Nephron progenitor cell (in vitro differentiated cells): Measurements from ENCODE around the gene TLX3.
A peak's percentile ranks its signal among the peaks of the same experiment; 100 is the strongest.

Experiments
- DNase-seq: peaks from one replicate; pipeline ENCODE4 v3.0.0; 2021
- H3K27ac Mint-ChIP-seq: 2 replicates; pipeline ENCODE4 v1.8.0; 2021; ENCODE audit warnings: mild to moderate bottlenecking, moderate library complexity, mixed read lengths
- H3K27me3 Mint-ChIP-seq: 2 replicates; pipeline ENCODE4 v1.8.0; 2021; ENCODE audit warnings: mild to moderate bottlenecking, low read depth, mixed read lengths; ENCODE audit not compliant: poor library complexity
- H3K36me3 Mint-ChIP-seq: 2 replicates; pipeline ENCODE4 v1.8.0; 2021; ENCODE audit warnings: low read depth, mixed read lengths
- H3K4me1 Mint-ChIP-seq: 2 replicates; pipeline ENCODE4 v1.8.0; 2021; ENCODE audit warnings: mixed read lengths
- H3K4me3 Mint-ChIP-seq: 2 replicates; pipeline ENCODE4 v1.8.0; 2021; ENCODE audit warnings: mild to moderate bottlenecking, moderate library complexity, mixed read lengths
- H3K9me3 Mint-ChIP-seq: 2 replicates; pipeline ENCODE4 v1.8.0; 2021; ENCODE audit warnings: mild to moderate bottlenecking, moderate library complexity, mixed read lengths
- TF ChIP-seq, protein P1 (sequence below): fragments of 200-600 bp; sonication (generic); IDR thresholded peaks from 2 replicates; pipeline ENCODE4 v1.5.0; 2021; ENCODE audit warnings: antibody characterized with exemption

Gene TLX3

DNA sequence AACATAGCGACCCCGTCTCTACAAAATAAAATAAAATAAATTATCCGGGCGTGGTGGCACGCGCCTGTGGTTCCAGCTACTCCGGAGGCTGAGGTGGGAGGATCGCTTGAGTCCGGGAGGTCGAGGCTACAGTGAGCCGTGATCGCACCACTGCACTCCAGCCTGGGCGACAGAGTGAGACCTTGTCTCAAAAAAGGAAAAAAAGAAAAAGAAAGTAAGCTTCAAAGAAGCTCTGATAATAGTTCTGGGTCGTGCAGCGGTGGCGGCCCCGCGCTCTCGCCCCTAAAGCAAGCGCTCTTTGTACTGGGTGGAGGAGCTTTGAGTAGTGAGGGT lies 6.8 kb downstream of the TLX3 start:
- peaks cover 98% of the 10 kb centered on the region for H3K27me3 Mint-ChIP-seq

DNA sequence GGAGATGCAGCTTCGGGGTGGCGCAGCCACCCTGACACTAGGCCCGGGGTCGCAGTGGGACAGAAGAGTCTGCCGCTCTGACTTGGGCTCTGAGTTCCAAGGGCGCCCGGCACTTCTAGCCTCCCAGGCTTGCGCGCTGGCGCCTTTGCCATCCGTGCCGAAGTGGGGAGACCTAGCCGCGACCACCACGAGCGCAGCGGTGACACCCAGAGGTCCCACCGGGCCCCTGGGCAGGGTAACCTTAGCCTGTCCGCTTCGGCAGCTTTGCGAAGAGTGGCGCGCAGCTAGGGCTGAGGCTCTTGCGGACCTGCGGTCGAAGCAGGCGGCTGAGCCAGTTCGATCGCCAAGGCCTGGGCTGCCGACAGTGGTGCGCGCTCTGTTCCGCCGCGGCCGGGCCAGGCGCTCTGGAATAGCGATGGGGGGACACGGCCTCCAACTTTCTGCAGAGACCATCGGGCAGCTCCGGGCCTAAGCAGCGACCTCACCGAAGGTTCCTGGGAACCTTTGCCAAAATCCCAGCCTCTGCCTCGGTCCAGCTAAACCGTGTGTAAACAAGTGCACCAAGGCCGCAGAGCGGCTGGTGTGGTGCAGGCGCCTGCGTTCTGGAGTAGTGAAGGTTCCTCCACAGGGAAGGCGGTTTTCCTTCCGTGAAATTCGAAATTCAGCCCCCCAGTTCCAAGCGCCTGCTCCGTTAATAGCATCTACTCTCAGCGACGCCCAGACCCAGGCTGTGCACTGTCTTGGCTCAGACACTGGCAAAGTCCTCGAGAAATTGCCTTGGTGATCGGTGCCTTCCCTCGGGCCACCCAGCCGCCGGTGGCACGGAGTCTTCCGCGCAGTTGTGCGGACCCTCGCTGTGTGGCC lies 7.4 kb downstream of the TLX3 start:
- TF ChIP-seq, protein P1, sequence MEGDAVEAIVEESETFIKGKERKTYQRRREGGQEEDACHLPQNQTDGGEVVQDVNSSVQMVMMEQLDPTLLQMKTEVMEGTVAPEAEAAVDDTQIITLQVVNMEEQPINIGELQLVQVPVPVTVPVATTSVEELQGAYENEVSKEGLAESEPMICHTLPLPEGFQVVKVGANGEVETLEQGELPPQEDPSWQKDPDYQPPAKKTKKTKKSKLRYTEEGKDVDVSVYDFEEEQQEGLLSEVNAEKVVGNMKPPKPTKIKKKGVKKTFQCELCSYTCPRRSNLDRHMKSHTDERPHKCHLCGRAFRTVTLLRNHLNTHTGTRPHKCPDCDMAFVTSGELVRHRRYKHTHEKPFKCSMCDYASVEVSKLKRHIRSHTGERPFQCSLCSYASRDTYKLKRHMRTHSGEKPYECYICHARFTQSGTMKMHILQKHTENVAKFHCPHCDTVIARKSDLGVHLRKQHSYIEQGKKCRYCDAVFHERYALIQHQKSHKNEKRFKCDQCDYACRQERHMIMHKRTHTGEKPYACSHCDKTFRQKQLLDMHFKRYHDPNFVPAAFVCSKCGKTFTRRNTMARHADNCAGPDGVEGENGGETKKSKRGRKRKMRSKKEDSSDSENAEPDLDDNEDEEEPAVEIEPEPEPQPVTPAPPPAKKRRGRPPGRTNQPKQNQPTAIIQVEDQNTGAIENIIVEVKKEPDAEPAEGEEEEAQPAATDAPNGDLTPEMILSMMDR = no peak
- Mint-ChIP-seq H3K27me3 (peaks cover 98% of the 10 kb centered on the region), H3K9me3 (no peaks in the 10 kb centered on the region), H3K27ac (no peak overlapping the region), H3K4me1 (peaks cover 7% of the 10 kb centered on the region), H3K36me3 (no peaks in the 10 kb centered on the region), H3K4me3 (no peak overlapping the region)
- DNase-seq = peak; percentile 54

More for the DNA sequence above, 6.8 kb downstream of the TLX3 start:
- no peak for DNase-seq
- Mint-ChIP-seq H3K27ac (no peak overlapping the region), H3K4me1 (peaks cover 7% of the 10 kb centered on the region), H3K36me3 (no peaks in the 10 kb centered on the region), H3K9me3 (no peaks in the 10 kb centered on the region), H3K4me3 (no peak overlapping the region)
- TF ChIP-seq, protein P1 = no peak

DNA sequence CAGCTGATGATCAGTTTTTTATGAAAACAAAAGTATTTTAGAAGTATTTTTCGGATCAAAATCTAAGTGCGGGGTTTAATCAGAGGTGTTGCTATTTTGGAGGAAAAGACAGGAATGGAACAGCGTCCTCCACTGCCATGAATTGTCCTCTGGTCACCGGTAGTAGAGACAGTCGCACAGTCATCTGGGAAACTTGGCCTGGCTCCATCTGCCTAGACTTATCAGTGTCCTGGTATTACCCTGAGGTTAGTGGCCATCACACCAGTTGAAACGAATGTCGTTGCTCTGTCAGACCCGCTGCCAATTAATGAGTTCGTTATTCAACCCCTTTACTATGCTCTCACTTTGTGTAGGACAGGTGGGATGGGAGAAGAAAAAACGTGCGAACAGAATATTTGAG lies 8.2 kb downstream of the TLX3 start:
- H3K9me3 Mint-ChIP-seq = no peaks in the 10 kb centered on the region
- TF ChIP-seq, protein P1 = no peak
- no peaks in the 10 kb centered on the region for H3K36me3 Mint-ChIP-seq
- no peak overlapping the region for H3K27ac Mint-ChIP-seq
- H3K4me1 Mint-ChIP-seq = peaks cover 7% of the 10 kb centered on the region
- H3K27me3 Mint-ChIP-seq = peaks cover 100% of the 10 kb centered on the region
- no peak for DNase-seq
- H3K4me3 Mint-ChIP-seq = no peak overlapping the region

DNA sequence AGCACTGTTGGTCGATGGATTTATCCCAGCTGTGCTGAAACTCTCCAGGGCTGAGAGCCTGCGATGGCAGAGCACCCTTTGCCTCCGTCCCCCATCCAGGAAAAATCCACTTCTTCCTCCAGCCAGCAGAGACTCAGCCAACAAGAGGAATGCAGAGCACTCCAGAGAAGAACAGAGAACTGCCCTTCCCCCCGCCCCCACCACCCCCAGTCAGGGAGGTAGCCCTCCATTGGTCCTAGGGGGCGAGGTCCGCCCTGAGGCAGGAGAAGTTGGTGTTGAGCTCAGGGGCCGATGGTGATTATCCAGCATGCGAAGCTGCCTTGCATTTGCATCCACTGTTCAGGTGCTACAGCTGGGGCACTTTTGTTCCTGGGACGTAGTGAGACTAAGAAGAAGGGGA lies 9.0 kb downstream of the TLX3 start:
- Mint-ChIP-seq H3K27ac (no peak overlapping the region), H3K27me3 (peaks cover 100% of the 10 kb centered on the region), H3K4me3 (no peak overlapping the region), H3K4me1 (peaks cover 2% of the 10 kb centered on the region), H3K9me3 (no peaks in the 10 kb centered on the region), H3K36me3 (no peaks in the 10 kb centered on the region)
- TF ChIP-seq, protein P1 = no peak
- no peak for DNase-seq

DNA sequence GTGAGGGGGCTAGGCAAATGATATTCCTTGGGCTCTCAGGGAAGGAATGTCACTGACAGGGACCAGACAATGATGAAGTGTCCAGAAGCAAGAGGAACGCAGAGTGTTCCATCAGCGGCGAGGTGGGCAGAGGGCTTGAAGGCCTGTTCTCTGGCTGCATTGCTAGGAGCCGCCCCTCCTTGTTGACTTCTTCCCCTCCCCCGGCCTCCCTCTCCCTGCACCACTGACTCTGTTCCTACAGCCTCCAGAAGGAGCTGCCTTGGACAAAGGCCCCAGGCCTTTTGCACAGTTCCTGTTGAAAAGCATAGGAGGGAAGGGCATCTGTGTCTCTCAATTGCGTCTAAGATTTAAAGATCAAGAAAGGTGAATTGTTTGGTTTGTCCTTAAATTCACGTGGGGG lies 12.4 kb downstream of the TLX3 start:
- H3K4me3 Mint-ChIP-seq = no peak overlapping the region
- H3K9me3 Mint-ChIP-seq = no peaks in the 10 kb centered on the region
- no peaks in the 10 kb centered on the region for H3K36me3 Mint-ChIP-seq
- H3K27ac Mint-ChIP-seq = no peak overlapping the region
- no peaks in the 10 kb centered on the region for H3K4me1 Mint-ChIP-seq
- DNase-seq = no peak
- peaks cover 100% of the 10 kb centered on the region for H3K27me3 Mint-ChIP-seq
- TF ChIP-seq, protein P1 = no peak

DNA sequence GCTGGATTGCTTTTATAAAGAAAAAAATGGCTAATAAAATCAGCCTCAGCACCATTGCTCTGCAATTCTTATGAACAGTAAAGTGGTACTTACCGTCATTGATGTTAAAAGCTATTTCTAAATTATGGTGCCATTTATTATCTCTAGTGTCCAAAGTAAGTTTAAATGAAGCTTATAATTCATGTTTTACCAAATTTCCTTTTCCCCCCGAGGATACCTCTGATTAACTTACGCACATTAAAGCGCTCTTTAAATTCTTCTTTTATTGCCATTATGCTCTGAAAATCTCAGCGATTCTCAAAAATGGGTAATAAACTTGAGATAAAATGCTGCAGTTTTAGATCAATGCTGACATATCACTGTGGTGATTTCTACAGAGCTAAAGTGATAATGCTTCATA lies 13.5 kb downstream of the TLX3 start:
- Mint-ChIP-seq H3K27me3 (peaks cover 100% of the 10 kb centered on the region), H3K36me3 (no peaks in the 10 kb centered on the region), H3K27ac (no peak overlapping the region), H3K9me3 (no peaks in the 10 kb centered on the region), H3K4me3 (no peak overlapping the region), H3K4me1 (no peaks in the 10 kb centered on the region)
- TF ChIP-seq, protein P1 = no peak
- no peak for DNase-seq
